HG03103 (cell line): ENCODE results near the gene MYO3A.

Experiments used
- ATAC-seq: cut with Tn5 transposase; IDR thresholded peaks from one replicate; pipeline ENCODE4 v1.9.1; 2021; ENCODE audit warnings: low read depth; ENCODE audit not compliant: unreplicated experiment

Gene MYO3A

GRCh38 chr10:25933653-25934608, at the start of gene MYO3A:
MYO3A (plus strand) TSS chr10:25934229; CDS start chr10:25952111, 17,882 bp downstream.
- ATAC-seq: no peak

GRCh38 chr10:25888627-25889026, 45.4 kb upstream of the MYO3A start:
- ATAC-seq: no peak

GRCh38 chr10:25890995-25891394, 43.0 kb upstream of the MYO3A start:
- no peak for ATAC-seq

GRCh38 chr10:25895856-25896255, 38.2 kb upstream of the MYO3A start:
- ATAC-seq: no peak

GRCh38 chr10:25896421-25896820, 37.6 kb upstream of the MYO3A start:
- ATAC-seq: no peak

- ATAC-seq: no peak
These were observed 34.7 kb upstream of the MYO3A start for GRCh38 chr10:25899304-25899703.

GRCh38 chr10:25901199-25901598, 32.8 kb upstream of the MYO3A start:
- peak; percentile 55 for ATAC-seq

GRCh38 chr10:25902002-25902401, 32.0 kb upstream of the MYO3A start:
- ATAC-seq: peak; percentile 67

GRCh38 chr10:25907261-25907660, 26.8 kb upstream of the MYO3A start:
- no peak for ATAC-seq

GRCh38 chr10:25912866-25913265, 21.2 kb upstream of the MYO3A start:
- no peak for ATAC-seq

- ATAC-seq: no peak
These were observed 19.3 kb upstream of the MYO3A start for GRCh38 chr10:25914776-25915175.

- no peak for ATAC-seq
These were observed 651 bp downstream of the MYO3A start for GRCh38 chr10:25934621-25935139.

- no peak for ATAC-seq
These were observed 4.4 kb downstream of the MYO3A start for GRCh38 chr10:25938405-25938804.

GRCh38 chr10:25944771-25945170, 10.7 kb downstream of the MYO3A start:
- no peak for ATAC-seq

- ATAC-seq: peak; percentile 63
These were observed 18.8 kb downstream of the MYO3A start for GRCh38 chr10:25952857-25953256.

- ATAC-seq: no peak
These were observed 20.8 kb downstream of the MYO3A start for GRCh38 chr10:25954851-25955250.

- no peak for ATAC-seq
These were observed 25.7 kb downstream of the MYO3A start for GRCh38 chr10:25959540-25960232.

GRCh38 chr10:25965584-25965983, 31.6 kb downstream of the MYO3A start:
- no peak for ATAC-seq

- no peak for ATAC-seq
These were observed 32.8 kb downstream of the MYO3A start for GRCh38 chr10:25966844-25967243.

- no peak for ATAC-seq
These were observed 38.6 kb downstream of the MYO3A start for GRCh38 chr10:25972631-25973030.

GRCh38 chr10:25974897-25975459, 40.9 kb downstream of the MYO3A start:
- ATAC-seq: no peak
